ENCODE data around the gene EVA1B. TPM values are rescaled to one million over a fixed set of nuclear protein-coding genes. Genes with fewer than 3 reads are reported as not detected.
A peak's percentile ranks its signal among the peaks of the same experiment; 100 is the strongest.

Gene EVA1B
- total RNA-seq, 1 donor from 2014 or later, result 1.5 TPM

GRCh38 chr1:36349241-36349671 lies 25.8 kb upstream of the EVA1B start:
- H3K36me3 Mint-ChIP-seq (ENCODE audit: unreplicated experiment), result no peaks in the 10 kb centered on the region
- peaks cover 10% of the 10 kb centered on the region for H3K27me3 Mint-ChIP-seq (ENCODE audit: unreplicated experiment)
- H3K4me3 Mint-ChIP-seq (ENCODE audit: unreplicated experiment), result no peak overlapping the region
- peak overlapping the region; percentile 38 for H3K27ac Mint-ChIP-seq (ENCODE audit: unreplicated experiment)
- H3K4me1 Mint-ChIP-seq (ENCODE audit: low read depth, unreplicated experiment), result peaks cover 55% of the 10 kb centered on the region
- peaks cover 19% of the 10 kb centered on the region for H3K9me3 Mint-ChIP-seq (ENCODE audit: unreplicated experiment)
- TF ChIP-seq CTCF (IDR thresholded peaks at IDR 0.05; ENCODE audit: partially characterized antibody, unreplicated experiment), result no peak
- DNase-seq, result no peak

GRCh38 chr1:36346741-36347370 lies 23.4 kb upstream of the EVA1B start:
- DNase-seq, result peak; percentile 78
- Mint-ChIP-seq H3K27ac (ENCODE audit: unreplicated experiment) (peak overlapping the region; percentile 97), H3K27me3 (ENCODE audit: unreplicated experiment) (peaks cover 6% of the 10 kb centered on the region), H3K4me3 (ENCODE audit: unreplicated experiment) (peak overlapping the region; percentile 63), H3K36me3 (ENCODE audit: unreplicated experiment) (no peaks in the 10 kb centered on the region), H3K4me1 (ENCODE audit: low read depth, unreplicated experiment) (peaks cover 40% of the 10 kb centered on the region), H3K9me3 (ENCODE audit: unreplicated experiment) (peaks cover 12% of the 10 kb centered on the region)
- TF ChIP-seq CTCF (IDR thresholded peaks at IDR 0.05; ENCODE audit: partially characterized antibody, unreplicated experiment), result no peak

GRCh38 chr1:36345353-36345752 lies 21.9 kb upstream of the EVA1B start:
- H3K4me3 Mint-ChIP-seq (ENCODE audit: unreplicated experiment), result no peak overlapping the region
- H3K36me3 Mint-ChIP-seq (ENCODE audit: unreplicated experiment), result no peaks in the 10 kb centered on the region
- H3K4me1 Mint-ChIP-seq (ENCODE audit: low read depth, unreplicated experiment), result peaks cover 30% of the 10 kb centered on the region
- H3K27me3 Mint-ChIP-seq (ENCODE audit: unreplicated experiment), result peaks cover 4% of the 10 kb centered on the region
- DNase-seq, result no peak
- H3K27ac Mint-ChIP-seq (ENCODE audit: unreplicated experiment), result no peak overlapping the region
- H3K9me3 Mint-ChIP-seq (ENCODE audit: unreplicated experiment), result peaks cover 12% of the 10 kb centered on the region
- no peak for TF ChIP-seq CTCF (IDR thresholded peaks at IDR 0.05; ENCODE audit: partially characterized antibody, unreplicated experiment)

GRCh38 chr1:36344395-36344680 lies 20.9 kb upstream of the EVA1B start:
- no peak for DNase-seq
- peaks cover 12% of the 10 kb centered on the region for H3K9me3 Mint-ChIP-seq (ENCODE audit: unreplicated experiment)
- H3K27ac Mint-ChIP-seq (ENCODE audit: unreplicated experiment), result peak overlapping the region; percentile 52
- TF ChIP-seq CTCF (IDR thresholded peaks at IDR 0.05; ENCODE audit: partially characterized antibody, unreplicated experiment), result no peak
- H3K27me3 Mint-ChIP-seq (ENCODE audit: unreplicated experiment), result peaks cover 5% of the 10 kb centered on the region
- no peak overlapping the region for H3K4me3 Mint-ChIP-seq (ENCODE audit: unreplicated experiment)
- peaks cover 28% of the 10 kb centered on the region for H3K4me1 Mint-ChIP-seq (ENCODE audit: low read depth, unreplicated experiment)
- H3K36me3 Mint-ChIP-seq (ENCODE audit: unreplicated experiment), result no peaks in the 10 kb centered on the region

GRCh38 chr1:36343651-36344394 lies 20.4 kb upstream of the EVA1B start:
- no peak for DNase-seq
- no peaks in the 10 kb centered on the region for H3K36me3 Mint-ChIP-seq (ENCODE audit: unreplicated experiment)
- peaks cover 6% of the 10 kb centered on the region for H3K27me3 Mint-ChIP-seq (ENCODE audit: unreplicated experiment)
- H3K27ac Mint-ChIP-seq (ENCODE audit: unreplicated experiment), result peak overlapping the region; percentile 52
- peaks cover 10% of the 10 kb centered on the region for H3K9me3 Mint-ChIP-seq (ENCODE audit: unreplicated experiment)
- H3K4me1 Mint-ChIP-seq (ENCODE audit: low read depth, unreplicated experiment), result peaks cover 28% of the 10 kb centered on the region
- no peak for TF ChIP-seq CTCF (IDR thresholded peaks at IDR 0.05; ENCODE audit: partially characterized antibody, unreplicated experiment)
- no peak overlapping the region for H3K4me3 Mint-ChIP-seq (ENCODE audit: unreplicated experiment)

Measured in glutamatergic neuron (in vitro differentiated cells).